ENCODE measurements around the gene KAZN. TPM values are rescaled to one million over a fixed set of nuclear protein-coding genes. Genes with fewer than 3 reads are reported as not detected.

KAZN gene
- total RNA-seq, 1 donor from 2014 or later = 10.2 TPM

GRCh38 chr1:14932034-14932638 is 333.7 kb downstream of the KAZN start:
- no peak for DNase-seq (ENCODE audit: low spot score)

- DNase-seq (ENCODE audit: low spot score) = no peak
These were observed 336.4 kb downstream of the KAZN start for GRCh38 chr1:14934867-14935266.

- no peak for DNase-seq (ENCODE audit: low spot score)
These were observed 338.3 kb downstream of the KAZN start for GRCh38 chr1:14936815-14937214.

- no peak for DNase-seq (ENCODE audit: low spot score)
These were observed 338.9 kb downstream of the KAZN start for GRCh38 chr1:14937288-14937949.

- DNase-seq (ENCODE audit: low spot score) = no peak
These were observed 341.2 kb downstream of the KAZN start for GRCh38 chr1:14939527-14940284.

GRCh38 chr1:14940285-14940870 is 341.9 kb downstream of the KAZN start:
- no peak for DNase-seq (ENCODE audit: low spot score)

GRCh38 chr1:14941864-14942263 is 343.4 kb downstream of the KAZN start:
- DNase-seq (ENCODE audit: low spot score) = no peak

GRCh38 chr1:14944471-14944985 is 346.0 kb downstream of the KAZN start:
- no peak for DNase-seq (ENCODE audit: low spot score)

- peak; percentile 73 for DNase-seq (ENCODE audit: low spot score)
These were observed 346.9 kb downstream of the KAZN start for GRCh38 chr1:14945132-14946010.

- no peak for DNase-seq (ENCODE audit: low spot score)
These were observed 347.5 kb downstream of the KAZN start for GRCh38 chr1:14946011-14946359.

GRCh38 chr1:14946684-14947238 is 348.3 kb downstream of the KAZN start:
- no peak for DNase-seq (ENCODE audit: low spot score)

GRCh38 chr1:14947421-14947820 is 348.9 kb downstream of the KAZN start:
- DNase-seq (ENCODE audit: low spot score) = no peak

GRCh38 chr1:14948112-14948652 is 349.7 kb downstream of the KAZN start:
- DNase-seq (ENCODE audit: low spot score) = no peak

GRCh38 chr1:14949270-14949835 is 350.9 kb downstream of the KAZN start:
- DNase-seq (ENCODE audit: low spot score) = no peak

- no peak for DNase-seq (ENCODE audit: low spot score)
These were observed 351.6 kb downstream of the KAZN start for GRCh38 chr1:14949836-14950713.

GRCh38 chr1:14951766-14952165 is 353.3 kb downstream of the KAZN start:
- no peak for DNase-seq (ENCODE audit: low spot score)

GRCh38 chr1:14952626-14953314 is 354.3 kb downstream of the KAZN start:
- DNase-seq (ENCODE audit: low spot score) = no peak

GRCh38 chr1:14954210-14954609 is 355.7 kb downstream of the KAZN start:
- DNase-seq (ENCODE audit: low spot score) = no peak

- DNase-seq (ENCODE audit: low spot score) = no peak
These were observed 356.4 kb downstream of the KAZN start for GRCh38 chr1:14954930-14955329.

Data from mucosa of gallbladder (tissue), 1 donor.